HUES48 (cell line): Measurements from ENCODE around the gene SKI.

Source experiments
- H3K27ac ChIP-seq: one replicate; pipeline ENCODE4 v1.7.0; 2013; ENCODE audit warnings: low read depth, low read length, inconsistent platforms
- H3K27me3 ChIP-seq: 2 replicates; pipeline ENCODE4 v1.6.1; 2013; ENCODE audit warnings: mild to moderate bottlenecking, low read length; ENCODE audit not compliant: control insufficient read depth, insufficient read depth
- H3K36me3 ChIP-seq: 2 replicates; pipeline ENCODE4 v1.6.1; 2013; ENCODE audit warnings: low read length; ENCODE audit not compliant: control insufficient read depth, insufficient read depth
- H3K4me1 ChIP-seq: 2 replicates; pipeline ENCODE4 v1.6.1; 2013; ENCODE audit warnings: mild to moderate bottlenecking, low read length; ENCODE audit not compliant: control insufficient read depth, insufficient read depth
- H3K4me3 ChIP-seq: 2 replicates; pipeline ENCODE4 v1.5.1; 2013; ENCODE audit warnings: mild to moderate bottlenecking, low read depth, low read length
- H3K9ac ChIP-seq: 2 replicates; pipeline ENCODE4 v1.6.1; 2013; ENCODE audit warnings: mild to moderate bottlenecking, low read depth, low read length, moderate library complexity
- H3K9me3 ChIP-seq: 2 replicates; pipeline ENCODE4 v1.6.1; 2013; ENCODE audit warnings: low read length; ENCODE audit not compliant: control insufficient read depth, insufficient read depth

The SKI gene

GRCh38 chr1:2307972-2308371 lies 79.9 kb downstream of the SKI start:
- Histone ChIP-seq H3K4me1 (peaks cover 14% of the 10 kb centered on the region), H3K9ac (no peak overlapping the region), H3K36me3 (peaks cover 60% of the 10 kb centered on the region)

GRCh38 chr1:2308844-2309243 lies 80.7 kb downstream of the SKI start:
- peaks cover 53% of the 10 kb centered on the region for H3K36me3 ChIP-seq
- no peak overlapping the region for H3K4me3 ChIP-seq
- no peaks in the 10 kb centered on the region for H3K27me3 ChIP-seq
- peaks cover 14% of the 10 kb centered on the region for H3K4me1 ChIP-seq
- no peaks in the 10 kb centered on the region for H3K9me3 ChIP-seq
- H3K27ac ChIP-seq: no peak overlapping the region
- H3K9ac ChIP-seq: no peak overlapping the region

More at GRCh38 chr1:2307972-2308371, 79.9 kb downstream of the SKI start:
- Histone ChIP-seq H3K27ac (no peak overlapping the region), H3K27me3 (no peaks in the 10 kb centered on the region), H3K9me3 (no peaks in the 10 kb centered on the region), H3K4me3 (no peak overlapping the region)

DNA sequence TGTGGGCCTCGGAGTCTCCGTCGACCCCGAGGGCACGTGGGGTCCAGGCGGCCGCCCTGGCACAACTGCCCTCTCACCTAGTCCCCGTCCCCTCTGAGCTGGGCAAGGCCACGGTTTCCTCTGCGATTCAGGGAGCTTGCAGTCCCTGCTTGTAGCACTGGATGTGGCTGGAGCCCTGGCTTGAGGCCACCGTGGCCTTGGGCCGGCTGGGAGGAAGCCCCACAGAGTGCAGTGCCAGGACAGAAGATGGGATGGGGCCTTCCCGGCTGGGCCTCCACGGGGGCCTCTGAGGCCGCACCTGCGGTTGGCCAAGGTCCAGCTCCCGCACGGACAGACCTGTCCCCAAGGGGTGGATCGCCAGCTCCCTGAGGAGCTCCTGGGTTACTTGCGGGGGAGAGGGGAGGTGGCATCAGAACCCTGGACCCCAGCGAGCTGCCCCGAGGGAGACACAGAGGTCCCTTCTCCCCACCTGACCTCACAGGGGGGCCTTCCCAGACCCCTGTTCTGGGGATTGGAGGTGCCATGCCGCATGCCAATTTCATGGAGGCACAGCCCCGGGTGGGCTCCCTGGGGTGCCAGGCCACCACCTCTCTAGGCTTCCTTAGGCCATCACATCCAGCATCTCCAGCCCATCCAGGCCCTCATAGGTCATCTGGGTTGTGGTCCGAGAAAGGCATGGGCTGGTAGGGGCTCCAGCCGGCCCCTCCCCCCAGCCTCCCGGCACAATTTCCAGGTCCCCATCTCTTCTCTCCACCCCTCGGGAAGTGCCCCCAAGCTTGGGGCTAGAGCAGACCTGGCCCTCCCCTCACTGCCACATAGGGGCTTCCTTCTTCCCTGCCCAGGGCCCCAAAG lies 82.4 kb downstream of the SKI start:
- no peak overlapping the region for H3K27ac ChIP-seq
- no peak overlapping the region for H3K9ac ChIP-seq
- no peaks in the 10 kb centered on the region for H3K9me3 ChIP-seq
- no peaks in the 10 kb centered on the region for H3K27me3 ChIP-seq
- no peak overlapping the region for H3K4me3 ChIP-seq
- H3K36me3 ChIP-seq: peaks cover 36% of the 10 kb centered on the region
- peaks cover 18% of the 10 kb centered on the region for H3K4me1 ChIP-seq

DNA sequence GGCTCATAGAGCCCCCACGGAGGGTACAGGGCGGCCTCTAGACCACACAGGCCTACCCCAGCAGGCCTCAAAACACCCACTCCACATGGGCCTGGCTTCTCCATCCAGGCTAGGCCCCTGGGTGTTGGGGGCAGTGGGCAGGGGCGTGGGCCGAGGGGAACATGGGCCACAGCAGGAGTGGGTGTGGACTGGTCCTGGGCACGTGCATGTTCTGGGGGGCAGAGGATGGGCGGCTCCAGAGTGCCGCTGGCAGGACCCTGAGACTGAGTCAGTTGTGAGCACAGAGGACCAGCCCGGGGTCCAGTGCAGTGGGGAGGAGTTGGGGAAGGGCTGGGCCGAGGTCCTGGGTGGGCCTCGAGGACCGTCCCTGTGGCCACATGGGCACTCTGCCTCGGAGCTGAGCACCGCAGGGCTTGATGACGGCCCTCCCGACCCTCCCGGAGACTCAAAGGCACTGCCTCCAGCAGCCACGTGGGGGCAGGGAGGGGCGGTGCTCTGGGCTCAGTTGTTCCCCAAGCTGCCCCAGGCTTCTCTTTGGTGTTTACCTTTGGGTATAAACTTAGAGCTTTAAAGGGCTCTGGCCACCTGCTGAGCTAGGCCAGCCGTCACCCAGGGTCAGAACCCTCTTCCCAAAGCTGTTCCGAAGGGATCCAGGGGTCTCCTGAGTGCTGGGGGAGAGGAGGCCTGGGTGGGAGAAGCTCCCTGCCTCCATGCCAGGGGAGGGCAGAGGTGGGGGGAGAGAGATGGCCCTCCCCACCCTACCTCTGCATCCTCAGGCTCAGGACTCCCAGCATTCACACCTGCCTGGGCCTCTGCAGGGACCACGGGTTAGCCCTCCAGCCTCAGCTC lies 83.3 kb downstream of the SKI start:
- no peaks in the 10 kb centered on the region for H3K9me3 ChIP-seq
- peak overlapping the region; percentile 2 for H3K27ac ChIP-seq
- no peaks in the 10 kb centered on the region for H3K27me3 ChIP-seq
- peaks cover 27% of the 10 kb centered on the region for H3K36me3 ChIP-seq
- H3K4me1 ChIP-seq: peaks cover 21% of the 10 kb centered on the region
- H3K9ac ChIP-seq: no peak overlapping the region
- no peak overlapping the region for H3K4me3 ChIP-seq

DNA sequence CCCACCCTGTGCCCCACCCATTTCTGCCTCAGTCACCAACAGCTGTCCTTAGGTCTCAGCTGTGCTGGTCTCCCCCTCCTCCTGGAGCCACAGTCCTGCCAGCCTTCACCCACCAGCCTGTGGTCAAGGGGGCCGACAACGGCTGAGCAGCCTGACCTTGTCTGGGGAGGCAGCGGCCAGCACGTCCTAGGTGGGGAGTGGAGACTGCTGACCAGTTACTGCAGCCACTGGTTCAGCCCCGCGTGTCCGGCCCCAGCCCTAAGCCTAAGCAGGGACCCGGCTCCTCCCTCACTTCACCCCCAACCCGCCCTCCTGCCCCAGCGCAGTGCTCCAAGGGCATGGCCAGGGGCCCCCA lies 84.0 kb downstream of the SKI start:
- Histone ChIP-seq H3K4me1 (peaks cover 23% of the 10 kb centered on the region), H3K9me3 (no peaks in the 10 kb centered on the region), H3K27me3 (no peaks in the 10 kb centered on the region), H3K4me3 (no peak overlapping the region), H3K36me3 (peaks cover 22% of the 10 kb centered on the region), H3K9ac (no peak overlapping the region), H3K27ac (peak overlapping the region; percentile 2)

DNA sequence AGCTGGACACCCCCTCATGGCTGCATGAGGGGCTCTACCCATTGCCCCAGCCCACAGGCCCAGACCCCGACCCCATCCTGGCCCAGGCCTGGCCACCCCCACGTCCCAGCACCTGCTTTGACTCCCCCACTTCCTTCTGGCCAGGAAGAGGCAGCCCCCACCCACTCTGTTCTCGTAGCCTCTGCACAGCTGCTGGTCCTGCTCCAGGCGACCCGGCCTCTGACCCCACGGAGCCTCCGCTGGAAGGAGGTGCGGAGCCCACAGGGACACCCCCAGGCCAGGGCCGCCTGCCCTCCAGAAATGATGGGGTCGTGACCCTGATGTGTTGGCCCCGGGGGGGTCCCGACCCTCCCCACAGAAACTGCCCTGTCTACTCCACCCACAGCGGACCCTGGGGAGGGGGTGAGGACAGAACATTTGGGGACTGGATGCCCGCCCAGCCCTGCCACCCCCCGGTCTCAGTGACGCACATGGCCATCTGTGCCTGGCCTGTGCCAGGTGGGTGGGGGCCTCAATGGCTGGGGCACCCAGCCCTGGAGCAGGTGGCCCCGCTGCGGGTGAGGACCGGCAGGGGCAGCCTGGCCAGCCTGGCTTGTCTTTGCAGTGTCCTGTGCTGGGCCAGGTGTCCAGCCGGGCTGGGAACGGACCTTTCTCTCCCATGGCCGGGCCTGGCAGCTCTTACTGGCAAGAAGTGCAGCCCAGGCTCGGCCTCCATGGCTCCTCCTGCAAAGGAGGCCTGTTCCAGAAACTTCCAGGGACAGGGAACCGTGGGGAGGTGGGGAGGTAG lies 84.6 kb downstream of the SKI start:
- Histone ChIP-seq H3K4me3 (no peak overlapping the region), H3K9me3 (no peaks in the 10 kb centered on the region), H3K27me3 (no peaks in the 10 kb centered on the region), H3K36me3 (peaks cover 16% of the 10 kb centered on the region), H3K9ac (no peak overlapping the region), H3K27ac (peak overlapping the region; percentile 35), H3K4me1 (peaks cover 24% of the 10 kb centered on the region)

GRCh38 chr1:2313651-2314261 lies 85.6 kb downstream of the SKI start:
- no peaks in the 10 kb centered on the region for H3K9me3 ChIP-seq
- peak overlapping the region; percentile 90 for H3K27ac ChIP-seq
- peaks cover 24% of the 10 kb centered on the region for H3K4me1 ChIP-seq
- H3K4me3 ChIP-seq: peak overlapping the region; percentile 54
- no peaks in the 10 kb centered on the region for H3K27me3 ChIP-seq
- peaks cover 6% of the 10 kb centered on the region; the same call in 1 of the 2 replicates for H3K36me3 ChIP-seq
- peak overlapping the region; percentile 48 for H3K9ac ChIP-seq

- peak overlapping the region; percentile 90 for H3K27ac ChIP-seq
- H3K9ac ChIP-seq: peak overlapping the region; percentile 48
- H3K9me3 ChIP-seq: no peaks in the 10 kb centered on the region
- peak overlapping the region; percentile 54 for H3K4me3 ChIP-seq
- H3K27me3 ChIP-seq: no peaks in the 10 kb centered on the region
- H3K4me1 ChIP-seq: peaks cover 24% of the 10 kb centered on the region
- no peaks in the 10 kb centered on the region for H3K36me3 ChIP-seq
These were observed 86.2 kb downstream of the SKI start for GRCh38 chr1:2314273-2314802.

DNA sequence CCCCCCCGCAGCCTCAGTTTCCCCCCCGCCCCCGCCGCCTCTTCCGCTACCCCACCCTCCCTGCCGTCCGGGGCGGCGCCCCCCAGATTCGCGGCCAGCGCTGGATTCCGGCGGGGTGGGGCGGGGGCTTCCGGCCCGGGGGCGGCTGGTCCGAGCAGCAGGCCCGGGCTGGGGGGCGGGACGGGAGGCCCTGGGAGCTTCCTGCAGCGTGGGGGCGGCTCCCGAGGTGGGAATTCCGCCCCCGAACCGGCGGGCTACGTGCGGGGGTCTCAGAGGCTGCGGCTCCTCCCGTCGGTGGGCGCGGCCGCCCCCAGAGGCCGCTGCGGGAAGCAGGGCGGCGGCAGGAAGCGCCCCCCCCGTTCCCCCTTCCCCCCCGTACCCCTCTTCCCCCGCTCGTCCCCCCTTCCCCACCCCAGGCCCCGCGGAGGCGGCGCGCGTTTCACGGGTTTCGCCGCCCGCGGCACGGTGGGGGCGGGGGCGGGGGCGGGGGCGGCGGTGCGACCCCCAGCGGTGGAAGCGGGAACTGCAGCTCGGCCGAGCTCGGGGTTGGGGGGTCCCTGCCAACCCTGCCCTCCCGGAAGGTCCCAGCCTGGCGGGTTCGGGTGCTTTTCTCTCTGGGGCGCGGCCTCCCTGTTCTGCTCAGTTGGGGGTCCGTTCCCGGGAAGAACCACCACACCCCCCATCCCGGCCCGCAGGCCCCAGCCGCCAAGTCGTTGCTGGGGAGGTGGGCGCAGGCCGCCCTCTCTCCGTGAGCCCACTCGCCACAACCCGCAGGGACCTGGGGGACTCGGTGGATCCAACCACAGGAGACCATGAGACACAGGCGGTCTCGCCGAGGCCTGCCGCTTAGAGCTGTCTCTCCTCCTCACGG lies 86.9 kb downstream of the SKI start:
- no peaks in the 10 kb centered on the region for H3K9me3 ChIP-seq
- H3K4me3 ChIP-seq: peak overlapping the region; percentile 54; the same call in 1 of the 2 replicates
- peaks cover 24% of the 10 kb centered on the region for H3K4me1 ChIP-seq
- H3K27ac ChIP-seq: peak overlapping the region; percentile 90
- no peaks in the 10 kb centered on the region for H3K36me3 ChIP-seq
- H3K27me3 ChIP-seq: no peaks in the 10 kb centered on the region
- 0 out of 2 replicates have a peak overlapping the region, but pooled peaks have one; percentile 20 for H3K9ac ChIP-seq
